Fibroblast of mammary gland (primary cell): ENCODE measurements around the gene CPSF3.

Experiments
- DNase-seq: peaks from one replicate; pipeline ENCODE4 v3.0.0-alpha.2; 2010; ENCODE audit warnings: low read depth
- H3K4me3 ChIP-seq: 2 replicates; pipeline ENCODE4 v1.5.1; 2011; ENCODE audit warnings: low read depth, mild to moderate bottlenecking, low read length, moderate library complexity; ENCODE audit not compliant: control insufficient read depth
- CTCF ChIP-seq: conservative IDR thresholded peaks from 2 replicates; pipeline ENCODE4 v1.5.1; 2011; ENCODE audit warnings: low read depth, low read length, inconsistent platforms; ENCODE audit not compliant: control insufficient read depth, insufficient read depth

CPSF3 gene

GRCh38 chr2:9430316-9431293 is 7.2 kb downstream of the CPSF3 start:
- peak; percentile 38 for DNase-seq
- H3K4me3 ChIP-seq = no peak overlapping the region
- TF ChIP-seq CTCF = no peak

GRCh38 chr2:9434489-9434888 is 11.0 kb downstream of the CPSF3 start:
- TF ChIP-seq CTCF = no peak
- H3K4me3 ChIP-seq = no peak overlapping the region
- DNase-seq = peak; percentile 22

- no peak for TF ChIP-seq CTCF
- H3K4me3 ChIP-seq = no peak overlapping the region
- DNase-seq = peak; percentile 38
Measured at GRCh38 chr2:9439536-9439935, 16.1 kb downstream of the CPSF3 start.

- DNase-seq = peak; percentile 68
- no peak for TF ChIP-seq CTCF
Measured at GRCh38 chr2:9440058-9440727, 16.7 kb downstream of the CPSF3 start.

GRCh38 chr2:9441556-9441955 is 18.1 kb downstream of the CPSF3 start:
- H3K4me3 ChIP-seq = no peak overlapping the region
- DNase-seq = no peak
- TF ChIP-seq CTCF = no peak

More at GRCh38 chr2:9440058-9440727, 16.7 kb downstream of the CPSF3 start:
- no peak overlapping the region for H3K4me3 ChIP-seq

GRCh38 chr2:9443526-9443925 is 20.1 kb downstream of the CPSF3 start:
- H3K4me3 ChIP-seq = no peak overlapping the region
- no peak for TF ChIP-seq CTCF
- DNase-seq = no peak
